Activated naive CD8-positive, alpha-beta T cell treated with anti-CD3 and anti-CD28 coated beads, Interleukin-2, amount 10 ng/mL, durations not matched to agents 7 days and 5 days (primary cell): ENCODE results near the gene TPRN. TPM values are rescaled to one million over a fixed set of nuclear protein-coding genes. Genes with fewer than 3 reads are reported as not detected.
"Not testable (repeated sequence)": the region's sequence is repeated elsewhere in the genome, so short reads cannot be mapped to it uniquely, and the experiment has no call there.

Experiments
- ATAC-seq: fragments of 150-1000 bp; cut with Tn5 transposase; one replicate; pipeline ENCODE4 v1.10.0; 2021; ENCODE audit warnings: low read depth, moderate library complexity
- POLR2A ChIA-PET: fragments of 350-600 bp; sonication (Branson Sonifier 250); formaldehyde crosslinking; loops from one replicate; lab custom pipeline; 2021; ENCODE audit warnings: antibody characterized with exemption; lab: Charles Lee
- DNase-seq: peaks from one replicate; pipeline ENCODE4 v3.0.0; 2021
- H3K27ac Mint-ChIP-seq: one replicate; pipeline ENCODE4 v1.8.0; 2022; ENCODE audit warnings: mild to moderate bottlenecking, mixed read lengths
- H3K27me3 Mint-ChIP-seq: one replicate; pipeline ENCODE4 v1.8.0; 2022; ENCODE audit warnings: mild to moderate bottlenecking, moderate library complexity, mixed read lengths
- H3K36me3 Mint-ChIP-seq: one replicate; pipeline ENCODE4 v1.8.0; 2021; ENCODE audit warnings: mild to moderate bottlenecking, mixed read lengths
- H3K4me1 Mint-ChIP-seq: one replicate; pipeline ENCODE4 v1.8.0; 2021; ENCODE audit warnings: mixed read lengths
- H3K4me3 Mint-ChIP-seq: one replicate; pipeline ENCODE4 v1.8.0; 2022; ENCODE audit warnings: mild to moderate bottlenecking, moderate library complexity, mixed read lengths
- H3K9me3 Mint-ChIP-seq: one replicate; pipeline ENCODE4 v1.8.0; 2021; ENCODE audit warnings: mixed read lengths
- total RNA-seq, 2 experiments: library from RNA; stranded (reverse); gene quantifications; one replicate each; pipeline ENCODE4 v1.2.3, GENCODE V29; 2021

Gene TPRN
- 10 to 100 TPM; 11.2 to 14.7 TPM for total RNA-seq

GRCh38 chr9:137200311-137201204 lies at the start of gene TPRN:
TSS of gene TPRN (minus strand) at chr9:137200741. CDS start at chr9:137200711, 30 bp downstream.
- POLR2A ChIA-PET, result interaction anchor here (0.6 to 3.5 kb wide), 21 partner anchors 8 to 473 kb away, joined by 3 to 42 read pairs (median 5); partner anchors contain the start of genes ANAPC2, CYSRT1, DPP7 and MAN1B1

GRCh38 chr9:137247916-137248175 lies 47.3 kb upstream of the TPRN start:
- no peak overlapping the region for H3K27ac Mint-ChIP-seq
- no peak overlapping the region for H3K4me3 Mint-ChIP-seq
- no peak for DNase-seq
- no peaks in the 10 kb centered on the region for H3K9me3 Mint-ChIP-seq
- no peaks in the 10 kb centered on the region for H3K27me3 Mint-ChIP-seq
- peaks cover 10% of the 10 kb centered on the region for H3K4me1 Mint-ChIP-seq
- no peak for ATAC-seq
- POLR2A ChIA-PET, result interaction anchor here (1.2 kb wide), 1 partner anchor 21 kb away, joined by 3 read pairs; the partner anchor contains the start of gene RNF224
- H3K36me3 Mint-ChIP-seq, result peaks cover 8% of the 10 kb centered on the region

More at GRCh38 chr9:137200311-137201204, at the start of gene TPRN:
- ATAC-seq (peak; percentile 95), DNase-seq (peak; percentile 95)
- Mint-ChIP-seq H3K4me1 (peaks cover 20% of the 10 kb centered on the region), H3K9me3 (no peaks in the 10 kb centered on the region), H3K27me3 (no peaks in the 10 kb centered on the region), H3K27ac (peak within 1 kb of the TSS; percentile 86), H3K36me3 (no peaks in the 10 kb centered on the region), H3K4me3 (peak within 1 kb of the TSS; percentile 84)

GRCh38 chr9:137247135-137247915 lies 46.8 kb upstream of the TPRN start:
- Mint-ChIP-seq H3K36me3 (peaks cover 13% of the 10 kb centered on the region), H3K9me3 (no peaks in the 10 kb centered on the region), H3K4me3 (no peak overlapping the region), H3K27me3 (no peaks in the 10 kb centered on the region), H3K4me1 (peaks cover 15% of the 10 kb centered on the region), H3K27ac (no peak overlapping the region)
- POLR2A ChIA-PET, result interaction anchor here (1.2 kb wide), 1 partner anchor 21 kb away, joined by 3 read pairs; the partner anchor contains the start of gene RNF224
- ATAC-seq (no peak), DNase-seq (no peak)

GRCh38 chr9:137245450-137246421 lies 45.2 kb upstream of the TPRN start:
- Mint-ChIP-seq H3K27me3 (no peaks in the 10 kb centered on the region), H3K4me3 (no peak overlapping the region), H3K27ac (no peak overlapping the region), H3K4me1 (peaks cover 16% of the 10 kb centered on the region), H3K9me3 (no peaks in the 10 kb centered on the region), H3K36me3 (peaks cover 20% of the 10 kb centered on the region)
- DNase-seq (peak; percentile 36), ATAC-seq (no peak)
- POLR2A ChIA-PET, result interaction anchor here (6.7 kb wide), 1 partner anchor 9 kb away, joined by 171 read pairs; the partner anchor contains the start of genes NELFB and STPG3

- peak overlapping the region; percentile 54 for H3K27ac Mint-ChIP-seq
- no peaks in the 10 kb centered on the region for H3K9me3 Mint-ChIP-seq
These were observed 44.2 kb upstream of the TPRN start for GRCh38 chr9:137244486-137245449.

GRCh38 chr9:137243626-137244485 lies 43.3 kb upstream of the TPRN start:
- POLR2A ChIA-PET, result interaction anchor here (1.7 to 6.7 kb wide), 2 partner anchors 10 to 174 kb away, joined by 5 to 171 read pairs; partner anchors contain the start of genes NELFB, SAPCD2 and STPG3
- DNase-seq (no peak), ATAC-seq (no peak)
- Mint-ChIP-seq H3K27ac (peak overlapping the region; percentile 54), H3K9me3 (no peaks in the 10 kb centered on the region), H3K36me3 (peaks cover 20% of the 10 kb centered on the region), H3K27me3 (no peaks in the 10 kb centered on the region), H3K4me3 (no peak overlapping the region), H3K4me1 (peaks cover 21% of the 10 kb centered on the region)

More at GRCh38 chr9:137244486-137245449, 44.2 kb upstream of the TPRN start:
- peaks cover 18% of the 10 kb centered on the region for H3K4me1 Mint-ChIP-seq
- ATAC-seq, result no peak
- POLR2A ChIA-PET, result interaction anchor here (6.7 kb wide), 1 partner anchor 10 kb away, joined by 171 read pairs; the partner anchor contains the start of genes NELFB and STPG3
- no peaks in the 10 kb centered on the region for H3K27me3 Mint-ChIP-seq
- no peak for DNase-seq
- peaks cover 20% of the 10 kb centered on the region for H3K36me3 Mint-ChIP-seq
- H3K4me3 Mint-ChIP-seq, result no peak overlapping the region

GRCh38 chr9:137243266-137243625 lies 42.7 kb upstream of the TPRN start:
- H3K27ac Mint-ChIP-seq, H3K27me3 Mint-ChIP-seq, H3K4me3 Mint-ChIP-seq, DNase-seq, ATAC-seq, H3K9me3 Mint-ChIP-seq: not testable (repeated sequence)
- Mint-ChIP-seq H3K4me1 (peaks cover 23% of the 10 kb centered on the region), H3K36me3 (peaks cover 20% of the 10 kb centered on the region)
- POLR2A ChIA-PET, result interaction anchor here (0.9 to 6.7 kb wide), 4 partner anchors 11 to 173 kb away, joined by 3 to 171 read pairs (median 4); partner anchors contain the start of genes NELFB, RNF208, SAPCD2 and STPG3

GRCh38 chr9:137242269-137243203 lies 42.0 kb upstream of the TPRN start:
- peaks cover 24% of the 10 kb centered on the region for H3K4me1 Mint-ChIP-seq
- no peaks in the 10 kb centered on the region for H3K9me3 Mint-ChIP-seq
- POLR2A ChIA-PET, result interaction anchor here (0.7 to 6.7 kb wide), 11 partner anchors 9 to 172 kb away, joined by 3 to 171 read pairs (median 4); partner anchors contain the start of genes CYSRT1, NELFB, RNF208 and SAPCD2
- peak overlapping the region; percentile 80 for H3K27ac Mint-ChIP-seq
- H3K27me3 Mint-ChIP-seq, result no peaks in the 10 kb centered on the region
- DNase-seq, result no peak
- no peak for ATAC-seq
- peak overlapping the region; percentile 86 for H3K4me3 Mint-ChIP-seq
- peaks cover 20% of the 10 kb centered on the region for H3K36me3 Mint-ChIP-seq

- ATAC-seq (peak; percentile 13), DNase-seq (peak; percentile 79)
- Mint-ChIP-seq H3K27ac (peak overlapping the region; percentile 80), H3K4me3 (peak overlapping the region; percentile 86), H3K4me1 (peaks cover 24% of the 10 kb centered on the region), H3K9me3 (no peaks in the 10 kb centered on the region), H3K27me3 (no peaks in the 10 kb centered on the region), H3K36me3 (peaks cover 20% of the 10 kb centered on the region)
- POLR2A ChIA-PET, result interaction anchor here (0.7 to 6.7 kb wide), 32 partner anchors 11 to 363 kb away, joined by 3 to 171 read pairs (median 6); partner anchors contain the start of genes ANAPC2, ARRDC1, CYSRT1 and DPP7
These were observed 41.1 kb upstream of the TPRN start for GRCh38 chr9:137241490-137242268.
